H1 (cell line): ENCODE results near the gene DTNB. TPM values are rescaled to one million over a fixed set of nuclear protein-coding genes. Genes with fewer than 3 reads are reported as not detected.

Experiments
- CTCF ChIA-PET: fragments of 300-600 bp; sonication (Branson Sonifier 250); formaldehyde crosslinking; loops from one replicate; lab custom pipeline; 2021; ENCODE audit not compliant: partially characterized antibody; lab: Charles Lee
- POLR2A ChIA-PET: fragments of 300-600 bp; sonication (Branson Sonifier 250); formaldehyde crosslinking; loops from one replicate; lab custom pipeline; 2021; ENCODE audit warnings: inconsistent platforms; ENCODE audit not compliant: partially characterized antibody; lab: Charles Lee
- DNase-seq, 2 experiments: peaks; one replicate each; pipeline versions ENCODE4 v3.0.0 to v3.0.0-alpha.2; 2010 to 2022; ENCODE audit warnings: low spot score in 2 of 2, low read depth in 1 of 2, mixed read lengths in 1 of 2
- FAIRE-seq: peaks from 2 replicates; lab custom pipeline; 2011; peaks lifted over from hg19 to GRCh38; lab: Jason Lieb, UNC
- H2AFZ ChIP-seq: 2 replicates; pipeline ENCODE4 v1.8.1; 2012; ENCODE audit warnings: low read length, inconsistent platforms
- H2AK5ac ChIP-seq: 2 replicates; pipeline ENCODE4 v1.6.1; 2013; ENCODE audit warnings: low read depth, low read length
- H2BK120ac ChIP-seq: replicated peaks from 2 replicates; pipeline ENCODE3; 2013; ENCODE audit warnings: low read depth, low read length, inconsistent platforms
- H2BK12ac ChIP-seq: 2 replicates; pipeline ENCODE4 v1.6.1; 2013; ENCODE audit warnings: low read depth, low read length
- H2BK15ac ChIP-seq: 2 replicates; pipeline ENCODE4 v1.6.1; 2013; ENCODE audit warnings: low read length
- H2BK20ac ChIP-seq: 2 replicates; pipeline ENCODE4 v1.6.1; 2013; ENCODE audit warnings: low read length
- H2BK5ac ChIP-seq: 2 replicates; pipeline ENCODE4 v1.6.1; 2013; ENCODE audit warnings: low read depth, low read length
- H3K14ac ChIP-seq: 2 replicates; pipeline ENCODE4 v1.6.1; 2013; ENCODE audit warnings: inconsistent platforms; ENCODE audit not compliant: insufficient read length
- H3K18ac ChIP-seq: 2 replicates; pipeline ENCODE4 v1.6.1; 2013; ENCODE audit warnings: low read length; ENCODE audit errors: extremely low read depth
- H3K23ac ChIP-seq: 2 replicates; pipeline ENCODE4 v1.6.1; 2013; ENCODE audit warnings: inconsistent platforms; ENCODE audit not compliant: insufficient read length
- H3K23me2 ChIP-seq: 2 replicates; pipeline ENCODE4 v1.6.1; 2013; ENCODE audit warnings: low read depth, low read length
- H3K27ac ChIP-seq: 2 replicates; pipeline ENCODE4 v1.6.1; 2011; ENCODE audit warnings: low read depth, low read length, inconsistent platforms
- H3K27me3 ChIP-seq, 4 experiments: replicated peaks in 1 of 4; 1 replicate in 1 of 4; 2 replicates in 3 of 4; pipeline versions ENCODE4 v1.6.1 to v1.8.1; 2011 to 2013; ENCODE audit warnings: low read length in 3 of 4, mild to moderate bottlenecking in 3 of 4, inconsistent platforms in 2 of 4, mixed read lengths in 2 of 4, moderate library complexity in 1 of 4; ENCODE audit not compliant: control insufficient read depth in 3 of 4, insufficient read depth in 3 of 4; ENCODE audit errors: extremely low read depth in 1 of 4
- H3K36me3 ChIP-seq, 4 experiments: 2 replicates each; pipeline versions ENCODE4 v1.6.1 to v1.8.1; 2011 to 2013; ENCODE audit warnings: mild to moderate bottlenecking in 4 of 4, low read length in 3 of 4, moderate library complexity in 2 of 4, control low read depth in 1 of 4, inconsistent platforms in 1 of 4; ENCODE audit not compliant: insufficient read depth in 4 of 4, control insufficient read depth in 2 of 4
- H3K4ac ChIP-seq: replicated peaks from 2 replicates; pipeline ENCODE3; 2013; ENCODE audit warnings: low read length, low read depth, mixed read lengths, inconsistent platforms; ENCODE audit not compliant: insufficient read length
- H3K4me1 ChIP-seq, 4 experiments: replicated peaks in 1 of 4; 1 replicate in 1 of 4; 2 replicates in 3 of 4; pipeline versions ENCODE4 v1.6.1 to v1.8.1; 2011 to 2013; ENCODE audit warnings: low read length in 3 of 4, inconsistent platforms in 2 of 4, mixed read lengths in 1 of 4; ENCODE audit not compliant: insufficient read depth in 4 of 4, control insufficient read depth in 3 of 4
- H3K4me2 ChIP-seq, 2 experiments: 2 replicates each; pipeline versions ENCODE4 v1.6.1 to v1.8.1; 2011 to 2013; ENCODE audit warnings: low read depth in 2 of 2, low read length in 2 of 2, control low read depth in 1 of 2, inconsistent platforms in 1 of 2, mild to moderate bottlenecking in 1 of 2; ENCODE audit not compliant: insufficient read depth in 1 of 2
- H3K4me3 ChIP-seq, 4 experiments: fragments of 200-600, 300-600 bp in 1 of 4; sonication (generic), shearing (Covaris generic), sonication (Bioruptor Twin) in 1 of 4; 2 replicates each; pipeline versions ENCODE4 v1.5.1 to v1.8.1; 2011 to 2016; ENCODE audit warnings: low read length in 4 of 4, low read depth in 3 of 4, control low read depth in 2 of 4, inconsistent platforms in 2 of 4, mild to moderate bottlenecking in 2 of 4, mixed read lengths in 1 of 4, moderate library complexity in 1 of 4; ENCODE audit not compliant: insufficient read depth in 2 of 4; ENCODE audit errors: extremely low read depth in 1 of 4
- H3K56ac ChIP-seq: replicated peaks from 2 replicates; pipeline ENCODE3; 2013; ENCODE audit warnings: low read depth, mild to moderate bottlenecking, mixed read lengths, low read length, inconsistent platforms; ENCODE audit not compliant: insufficient read length
- H3K79me1 ChIP-seq: 2 replicates; pipeline ENCODE4 v1.6.1; 2013; ENCODE audit warnings: low read depth, low read length, control low read depth
- H3K79me2 ChIP-seq, 2 experiments: 2 replicates each; pipeline versions ENCODE4 v1.6.1 to v1.8.1; 2012 to 2013; ENCODE audit warnings: low read length in 2 of 2, mild to moderate bottlenecking in 2 of 2, inconsistent platforms in 1 of 2; ENCODE audit not compliant: insufficient read depth in 2 of 2, control insufficient read depth in 1 of 2
- H3K9ac ChIP-seq, 4 experiments: replicated peaks in 1 of 4; 1 replicate in 1 of 4; 2 replicates in 3 of 4; pipeline versions ENCODE4 v1.6.1 to v1.8.1; 2011 to 2013; ENCODE audit warnings: low read depth in 3 of 4, low read length in 3 of 4, control low read depth in 2 of 4, mild to moderate bottlenecking in 2 of 4, moderate library complexity in 2 of 4, inconsistent platforms in 1 of 4; ENCODE audit errors: extremely low read depth in 1 of 4
- H3K9me3 ChIP-seq, 2 experiments: 2 replicates each; pipeline versions ENCODE4 v1.6.1 to v1.8.1; 2012 to 2013; ENCODE audit warnings: mild to moderate bottlenecking in 2 of 2, moderate library complexity in 2 of 2, control low read depth in 1 of 2, inconsistent platforms in 1 of 2, low read depth in 1 of 2, low read length in 1 of 2, mixed read lengths in 1 of 2; ENCODE audit not compliant: insufficient read depth in 2 of 2
- H4K20me1 ChIP-seq, 2 experiments: replicated peaks in 1 of 2; 2 replicates each; pipeline versions ENCODE3 to v1.8.1; 2011 to 2013; ENCODE audit warnings: inconsistent platforms in 2 of 2, low read length in 2 of 2, mild to moderate bottlenecking in 1 of 2; ENCODE audit not compliant: insufficient read depth in 2 of 2, control insufficient read depth in 1 of 2
- H4K5ac ChIP-seq: 2 replicates; pipeline ENCODE4 v1.6.1; 2013; ENCODE audit warnings: low read length, low read depth, mixed read lengths, inconsistent platforms; ENCODE audit not compliant: insufficient read length
- H4K8ac ChIP-seq: 2 replicates; pipeline ENCODE4 v1.8.0; 2013; ENCODE audit warnings: mild to moderate bottlenecking, moderate library complexity, low read length, inconsistent platforms; ENCODE audit not compliant: insufficient read depth; ENCODE audit errors: extremely low read depth
- H4K91ac ChIP-seq: replicated peaks from 2 replicates; pipeline ENCODE3; 2013; ENCODE audit warnings: low read length, mixed read lengths, inconsistent platforms; ENCODE audit not compliant: insufficient read length
- ATF3 ChIP-seq: IDR thresholded peaks from 2 replicates; pipeline ENCODE4 v1.6.1; 2011; ENCODE audit warnings: low read depth, mild to moderate bottlenecking, low read length; ENCODE audit not compliant: insufficient read depth
- FOSL1 ChIP-seq: IDR thresholded peaks from 2 replicates; pipeline ENCODE4 v1.6.1; 2011; ENCODE audit warnings: mild to moderate bottlenecking, low read depth, low read length, moderate library complexity; ENCODE audit not compliant: insufficient read depth
- JUND ChIP-seq: IDR thresholded peaks from 2 replicates; pipeline ENCODE4 v1.6.1; 2011; ENCODE audit warnings: mild to moderate bottlenecking, improper control_type of control experiment, low read length
- POLR2A ChIP-seq, 2 experiments: IDR thresholded peaks; 1 replicate in 1 of 2; 2 replicates in 1 of 2; pipeline ENCODE4 v1.6.1; 2011; ENCODE audit warnings: low read depth in 2 of 2, low read length in 2 of 2, mild to moderate bottlenecking in 2 of 2; ENCODE audit errors: control extremely low read depth in 1 of 2
- SP4 ChIP-seq: IDR thresholded peaks from 2 replicates; pipeline ENCODE4 v1.6.1; 2012; ENCODE audit warnings: low read length, inconsistent platforms
- WGBS, 2 experiments: shearing (Covaris generic) in 1 of 2; methylation state at CpG; one replicate each; pipeline versions ENCODE4 v1.1.6 to v1.1.7; 2013 to 2015; ENCODE audit warnings: low lambda C conversion rate in 2 of 2, mixed read lengths in 2 of 2, inconsistent platforms in 1 of 2, low coverage in 1 of 2, missing lambda C conversion rate in 1 of 2; ENCODE audit not compliant: insufficient replicate concordance in 2 of 2, insufficient coverage in 1 of 2, insufficient read length in 1 of 2; ENCODE audit errors: extremely low coverage in 1 of 2, missing lambda C conversion rate in 1 of 2; 5-methylcytosine and 5-hydroxymethylcytosine counted together
- polyA plus RNA-seq, 7 experiments: library from polyadenylated mRNA; depleted of rRNA in 3 of 7; stranded (reverse) in 5 of 7; unstranded in 2 of 7; fragments of >200 nt in 5 of 7; fragments of 200-250 nt in 2 of 7; gene quantifications; 1 replicate in 5 of 7; 2 replicates in 1 of 7; 4 replicates in 1 of 7; pipeline versions ENCODE4 v1.2.1 to v1.2.3, GENCODE V29; 2011 to 2013; ENCODE audit warnings: missing spikeins in 2 of 7, mixed read lengths in 2 of 7
- total RNA-seq: library from RNA; stranded (reverse); fragmentation: NEBNext Ultra II Directional; extraction: Animal tissue kit (Norgen Biotek cat#: 25700); gene quantifications from 2 replicates; pipeline ENCODE4 v1.2.1, GENCODE V29; 2021
- TF ChIP-seq, protein P1 (sequence below): IDR thresholded peaks from 2 replicates; pipeline ENCODE4 v1.6.1; 2011; ENCODE audit warnings: low read length, improper control_type of control experiment

Gene DTNB
- total and polyA plus RNA-seq, 2 of the 8 experiments (the other 6 are each of a cell fraction or from before 2014, with no cell fraction given) = 39.6 to 49.5 TPM

GRCh38 chr2:25418944-25419677 lies 254.3 kb downstream of the DTNB start:
- no peak overlapping the region for H3K27ac ChIP-seq
- H2BK15ac ChIP-seq = no peak overlapping the region
- no peak overlapping the region for H2BK20ac ChIP-seq
- no peak overlapping the region for H3K14ac ChIP-seq
- no peak overlapping the region for H2AFZ ChIP-seq
- H3K36me3 ChIP-seq = peaks cover 0 to 6% (median 0%) of the 10 kb centered on the region in 4 experiments; a peak in 2 of 8 replicates
- WGBS, 2 experiments = 92% methylated on average over 13 of the region's 13 CpGs; no CpG with 5 or more reads in 1 of the 2 experiments
- DNase-seq = no peak
- no peak overlapping the region for H4K91ac ChIP-seq
- H3K23ac ChIP-seq = no peak overlapping the region
- H3K79me1 ChIP-seq = no peaks in the 10 kb centered on the region; the same call in 1 of the 2 replicates
- H3K27me3 ChIP-seq = no peaks in the 10 kb centered on the region
- H3K4ac ChIP-seq = no peak overlapping the region
- H3K79me2 ChIP-seq = no peaks in the 10 kb centered on the region
- no peaks in the 10 kb centered on the region for H4K20me1 ChIP-seq
- no peak overlapping the region for H3K4me3 ChIP-seq
- H3K18ac ChIP-seq = no peak overlapping the region
- POLR2A ChIA-PET = no interaction called here
- no peak for FAIRE-seq
- H2AK5ac ChIP-seq = no peak overlapping the region
- no peak overlapping the region for H3K9ac ChIP-seq
- H4K8ac ChIP-seq = no peak overlapping the region
- H3K4me2 ChIP-seq = no peak overlapping the region
- no peak overlapping the region for H2BK12ac ChIP-seq
- H2BK5ac ChIP-seq = no peak overlapping the region
- no peak overlapping the region for H4K5ac ChIP-seq
- TF ChIP-seq JUND (no peak), ATF3 (no peak), SP4 (no peak), FOSL1 (no peak), POLR2A (IDR thresholded peaks at IDR 0.05; ENCODE audit: control extremely low read depth in 1 of 2, low read depth in 2 of 2, low read length in 2 of 2) (no peak)
- TF ChIP-seq, protein P1, sequence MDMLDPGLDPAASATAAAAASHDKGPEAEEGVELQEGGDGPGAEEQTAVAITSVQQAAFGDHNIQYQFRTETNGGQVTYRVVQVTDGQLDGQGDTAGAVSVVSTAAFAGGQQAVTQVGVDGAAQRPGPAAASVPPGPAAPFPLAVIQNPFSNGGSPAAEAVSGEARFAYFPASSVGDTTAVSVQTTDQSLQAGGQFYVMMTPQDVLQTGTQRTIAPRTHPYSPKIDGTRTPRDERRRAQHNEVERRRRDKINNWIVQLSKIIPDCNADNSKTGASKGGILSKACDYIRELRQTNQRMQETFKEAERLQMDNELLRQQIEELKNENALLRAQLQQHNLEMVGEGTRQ = no peak
- CTCF ChIA-PET = interaction anchor here (0.6 to 1.4 kb wide), 3 partner anchors 9 to 909 kb away, joined by 3 to 6 read pairs (median 4); no protein-coding TSS in a partner anchor
- H3K23me2 ChIP-seq = no peaks in the 10 kb centered on the region
- peaks cover 0 to 6% (median 0%) of the 10 kb centered on the region in 4 experiments; a peak in 2 of 7 replicates for H3K4me1 ChIP-seq
- no peak overlapping the region for H2BK120ac ChIP-seq
- no peaks in the 10 kb centered on the region for H3K9me3 ChIP-seq
- no peak overlapping the region for H3K56ac ChIP-seq
